SH-SY5Y (cell line): ENCODE results near the gene DUSP6.

ENCODE experiments used
- GATA2 ChIP-seq: IDR thresholded peaks from 2 replicates; pipeline ENCODE4 v1.6.1; 2011; ENCODE audit warnings: mild to moderate bottlenecking, low read depth, low read length
- GATA3 ChIP-seq: IDR thresholded peaks from 2 replicates; pipeline ENCODE4 v1.6.1; 2011; ENCODE audit warnings: low read depth, mild to moderate bottlenecking, low read length, moderate library complexity

DNA sequence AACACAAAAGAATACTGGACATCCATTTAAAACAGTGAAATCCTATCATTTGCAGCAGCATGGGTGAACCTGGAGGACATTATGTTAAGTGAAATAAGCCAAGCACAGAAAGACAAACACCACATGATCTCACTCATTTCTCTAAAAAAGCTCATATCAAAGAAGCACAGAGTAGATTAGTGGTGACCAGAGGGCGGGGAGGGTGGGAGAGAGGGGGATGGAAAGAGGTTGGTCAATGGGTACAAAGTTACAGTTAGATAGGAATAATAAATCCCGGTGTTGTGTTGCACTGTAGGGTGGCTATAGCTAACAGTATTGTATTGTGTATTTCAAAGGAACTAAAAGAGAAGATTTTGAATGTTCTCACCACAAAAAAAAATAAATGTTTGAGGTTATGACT, 52.4 kb downstream of the DUSP6 start:
- TF ChIP-seq GATA3 (no peak), GATA2 (no peak)
